Esophagus muscularis mucosa (tissue), 4 donors: Measurements from ENCODE around the gene TTC3. TPM values are rescaled to one million over a fixed set of nuclear protein-coding genes. Genes with fewer than 3 reads are reported as not detected.
A peak's percentile ranks its signal among the peaks of the same experiment; 100 is the strongest.

Source experiments
- DNase-seq: peaks from one replicate; pipeline ENCODE4 v3.0.0-alpha.2; 2017; ENCODE audit errors: extremely low spot score
- H3K27ac ChIP-seq, 4 donors: fragments of 200-600 bp; sonication (generic); replicated peaks in 1 of 4; 1 replicate in 3 of 4; 2 replicates in 1 of 4; pipeline ENCODE4 v1.5.1; 2016 to 2019; ENCODE audit warnings: mild to moderate bottlenecking in 1 of 4
- H3K27me3 ChIP-seq, 4 donors: fragments of 200-600 bp; sonication (generic); one replicate each; pipeline versions ENCODE4 v1.5.1 to v1.6.0; 2016 to 2019
- H3K36me3 ChIP-seq, 4 donors: fragments of 200-600 bp; sonication (generic); one replicate each; pipeline ENCODE4 v1.5.1; 2016 to 2019
- H3K4me1 ChIP-seq, 4 donors: fragments of 200-600 bp; sonication (generic); one replicate each; pipeline ENCODE4 v1.5.1; 2016 to 2019
- H3K4me3 ChIP-seq, 4 donors: fragments of 200-600 bp; sonication (generic); 1 replicate in 2 of 4; 2 replicates in 2 of 4; pipeline ENCODE4 v1.5.1; 2016 to 2019; ENCODE audit warnings: mild to moderate bottlenecking in 4 of 4, moderate library complexity in 1 of 4
- H3K9me3 ChIP-seq, 4 donors: fragments of 200-600 bp; sonication (generic); 1 replicate in 3 of 4; 2 replicates in 1 of 4; pipeline ENCODE4 v1.5.1; 2016 to 2019
- EP300 ChIP-seq: sonication (generic); formaldehyde crosslinking; IDR thresholded peaks from one replicate; pipeline ENCODE4 v1.6.1; 2017; ENCODE audit warnings: antibody characterized with exemption
- POLR2A ChIP-seq: fragments of 450-650 bp; IDR thresholded peaks from one replicate; pipeline ENCODE4 v1.6.1; 2017; ENCODE audit warnings: antibody characterized with exemption, moderate library complexity, mild to moderate bottlenecking, low read depth
- POLR2AphosphoS5 ChIP-seq, 2 donors: sonication (generic); formaldehyde crosslinking; IDR thresholded peaks; one replicate each; pipeline ENCODE4 v1.6.1; 2017; ENCODE audit warnings: antibody characterized with exemption in 2 of 2
- WGBS: methylation state at CpG from one replicate; pipeline ENCODE4 v1.1.5; 2018; 5-methylcytosine and 5-hydroxymethylcytosine counted together
- intact Hi-C: fragments of 100-400 bp; cut with DNase I; formaldehyde crosslinking; loops from one replicate; pipeline ENCODE4 v1.15.1; 2023
- total RNA-seq, 4 donors: library from RNA; depleted of rRNA; stranded (reverse); fragments of >200 nt; gene quantifications; one replicate each; pipeline versions ENCODE4 v1.1.0 to v1.2.1, GENCODE V29; 2016
- TF ChIP-seq, protein P1 (sequence below), 3 experiments: fragments of 200-600 bp in 2 of 3; fragments of 450-650 bp in 1 of 3; sonication (generic) in 2 of 3; IDR thresholded peaks; one replicate each; pipeline ENCODE4 v1.5.1; 2017 to 2019; ENCODE audit warnings: antibody characterized with exemption in 3 of 3, mild to moderate bottlenecking in 2 of 3, moderate library complexity in 1 of 3

The TTC3 gene
- total RNA-seq, 4 donors from 2014 or later, result 86.0 to 162 (median 104) TPM

DNA sequence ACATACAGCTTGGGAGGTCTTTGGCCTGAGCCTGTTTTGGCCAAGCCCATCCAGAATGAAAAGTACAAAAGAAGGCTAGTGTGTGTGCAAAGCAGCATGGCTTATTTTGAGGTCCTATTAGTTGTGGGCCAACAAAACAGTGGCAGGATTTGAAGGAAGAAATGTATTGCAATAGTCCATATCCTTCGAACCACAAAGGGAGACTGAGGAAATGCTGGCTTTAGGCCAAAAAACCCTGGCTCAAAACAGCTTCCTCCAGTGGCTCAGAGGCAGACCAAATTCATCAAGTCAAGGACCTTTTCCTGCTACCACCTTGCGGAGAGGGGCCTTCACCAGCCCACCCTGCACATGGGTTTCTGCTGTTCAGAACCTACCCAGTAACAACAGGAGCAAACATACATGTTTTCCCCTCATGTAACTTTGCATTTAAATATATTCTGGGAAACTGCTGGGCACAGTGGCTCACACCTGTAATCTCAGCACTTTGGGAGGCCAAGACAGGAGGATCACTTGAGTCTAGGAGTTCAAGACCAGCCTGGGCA, 150.8 kb downstream of the TTC3 start:
- no peak overlapping the region for H3K4me3 ChIP-seq
- H3K4me1 ChIP-seq, result peaks cover 7 to 14% (median 12%) of the 10 kb centered on the region in 4 donors
- H3K36me3 ChIP-seq, result peaks cover 50 to 61% (median 55%) of the 10 kb centered on the region in 4 donors
- no peaks in the 10 kb centered on the region for H3K27me3 ChIP-seq
- 92% methylated on average over 2 of the region's 2 CpGs for WGBS
- DNase-seq, result no peak
- H3K9me3 ChIP-seq, result no peaks in the 10 kb centered on the region
- intact Hi-C loops, result no loop called here
- no peak for TF ChIP-seq POLR2AphosphoS5 (IDR thresholded peaks at IDR 0.05)
- TF ChIP-seq POLR2A, result no peak
- TF ChIP-seq EP300, result no peak
- TF ChIP-seq, protein P1, sequence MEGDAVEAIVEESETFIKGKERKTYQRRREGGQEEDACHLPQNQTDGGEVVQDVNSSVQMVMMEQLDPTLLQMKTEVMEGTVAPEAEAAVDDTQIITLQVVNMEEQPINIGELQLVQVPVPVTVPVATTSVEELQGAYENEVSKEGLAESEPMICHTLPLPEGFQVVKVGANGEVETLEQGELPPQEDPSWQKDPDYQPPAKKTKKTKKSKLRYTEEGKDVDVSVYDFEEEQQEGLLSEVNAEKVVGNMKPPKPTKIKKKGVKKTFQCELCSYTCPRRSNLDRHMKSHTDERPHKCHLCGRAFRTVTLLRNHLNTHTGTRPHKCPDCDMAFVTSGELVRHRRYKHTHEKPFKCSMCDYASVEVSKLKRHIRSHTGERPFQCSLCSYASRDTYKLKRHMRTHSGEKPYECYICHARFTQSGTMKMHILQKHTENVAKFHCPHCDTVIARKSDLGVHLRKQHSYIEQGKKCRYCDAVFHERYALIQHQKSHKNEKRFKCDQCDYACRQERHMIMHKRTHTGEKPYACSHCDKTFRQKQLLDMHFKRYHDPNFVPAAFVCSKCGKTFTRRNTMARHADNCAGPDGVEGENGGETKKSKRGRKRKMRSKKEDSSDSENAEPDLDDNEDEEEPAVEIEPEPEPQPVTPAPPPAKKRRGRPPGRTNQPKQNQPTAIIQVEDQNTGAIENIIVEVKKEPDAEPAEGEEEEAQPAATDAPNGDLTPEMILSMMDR (IDR thresholded peaks at IDR 0.05), result no peak
- H3K27ac ChIP-seq, result no peak overlapping the region

DNA sequence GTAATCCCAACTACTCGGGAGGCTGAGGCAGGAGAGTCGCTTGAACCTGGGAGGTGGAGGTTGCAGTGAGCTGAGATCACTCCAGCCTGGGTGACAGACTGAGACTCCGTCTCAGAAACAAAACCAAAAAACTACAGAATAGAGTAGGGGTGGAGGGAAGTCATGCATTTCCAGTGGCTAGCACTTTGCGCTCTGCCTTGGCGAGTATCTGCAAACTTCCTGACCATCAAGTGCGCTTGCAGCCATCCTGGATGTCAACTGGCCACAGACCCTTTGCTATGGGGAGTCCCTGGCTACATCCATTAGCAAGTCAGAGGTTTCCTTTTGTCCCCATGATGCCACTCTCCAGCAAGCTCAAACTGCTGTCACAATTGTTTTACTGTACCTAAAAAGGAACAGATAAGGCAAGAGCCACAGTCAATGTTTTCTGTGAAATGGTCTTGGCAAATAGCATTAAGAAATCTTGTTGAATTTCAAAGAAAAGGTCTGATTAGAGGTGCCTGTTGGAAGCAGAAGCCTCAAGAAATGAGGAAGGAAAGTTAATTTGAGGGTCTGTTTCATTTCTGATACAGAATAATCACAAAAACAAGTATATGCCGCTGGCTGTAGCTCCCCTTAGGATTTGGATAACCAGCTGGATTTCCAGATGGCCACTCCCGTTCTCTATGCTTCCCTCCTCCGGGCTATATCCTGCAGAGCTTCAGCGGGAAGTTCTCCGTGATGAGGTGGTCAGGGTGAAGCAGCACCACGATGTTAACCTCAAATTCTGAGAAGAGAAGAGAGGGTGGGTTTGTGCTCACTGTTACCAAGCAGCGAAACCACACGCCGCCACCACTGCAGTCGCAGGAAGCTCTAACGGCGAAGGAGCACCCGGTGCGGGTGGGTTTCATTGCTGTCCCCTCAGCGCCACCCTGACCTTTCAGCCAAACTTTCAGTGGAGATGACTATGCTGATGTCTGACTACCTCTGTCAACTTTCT, 152.1 kb downstream of the TTC3 start:
- H3K36me3 ChIP-seq, result peaks cover 55 to 73% (median 68%) of the 10 kb centered on the region in 4 donors

DNA sequence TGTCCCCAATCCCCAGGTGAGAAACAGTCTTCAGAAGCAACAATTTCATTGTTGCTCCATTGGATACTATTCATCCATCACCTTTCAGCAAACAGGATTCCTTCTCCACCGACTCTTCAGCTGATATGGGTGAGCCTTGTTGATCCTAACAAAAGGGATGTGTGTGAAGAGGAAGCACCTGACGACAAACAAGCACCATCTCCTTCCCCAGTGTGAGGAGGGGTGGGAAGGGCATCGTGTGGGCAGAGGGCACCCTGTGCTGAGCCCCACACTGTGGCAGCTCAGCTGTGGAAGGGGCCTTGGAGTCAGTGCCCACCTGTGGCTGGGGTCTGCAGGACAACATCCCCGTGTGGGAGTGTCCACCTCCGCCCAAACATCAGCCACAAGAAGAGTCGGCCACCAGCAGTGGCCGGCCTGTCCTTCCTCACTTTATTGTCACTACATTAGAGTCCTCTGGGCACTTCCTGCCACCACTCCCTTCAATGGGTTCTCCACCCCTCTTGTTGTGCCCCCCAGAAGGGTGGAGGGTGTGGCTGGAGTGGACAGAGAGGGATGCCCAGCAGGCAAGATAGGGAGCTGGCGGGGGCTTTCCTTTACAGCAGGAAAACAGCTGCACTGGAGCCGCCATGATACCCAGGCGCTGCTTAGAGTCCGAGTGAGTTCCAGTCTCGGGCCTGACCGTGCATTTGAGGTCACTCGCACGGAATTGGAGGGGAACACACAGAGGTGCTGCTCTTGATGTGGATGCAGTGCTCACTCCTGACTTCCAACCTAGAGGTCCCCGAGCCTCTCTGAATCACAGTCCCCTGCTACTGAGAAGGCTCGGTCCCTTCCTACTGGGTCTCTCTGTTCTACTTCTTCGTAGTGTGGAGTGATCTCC, 153.2 kb downstream of the TTC3 start:
- H3K4me3 ChIP-seq, result no peak overlapping the region
- WGBS, result 93% methylated on average over 17 of the region's 18 CpGs
- H3K4me1 ChIP-seq, result peaks cover 0 to 3% (median 2%) of the 10 kb centered on the region in 4 donors
- intact Hi-C loops, result no loop called here
- H3K27me3 ChIP-seq, result no peaks in the 10 kb centered on the region
- TF ChIP-seq EP300, result no peak
- TF ChIP-seq POLR2AphosphoS5 (IDR thresholded peaks at IDR 0.05), result no peak
- TF ChIP-seq, protein P1 (IDR thresholded peaks at IDR 0.05), result no peak
- TF ChIP-seq POLR2A, result no peak
- H3K27ac ChIP-seq, result no peak overlapping the region
- H3K36me3 ChIP-seq, result peaks cover 55 to 85% (median 79%) of the 10 kb centered on the region in 4 donors
- DNase-seq, result no peak
- no peaks in the 10 kb centered on the region for H3K9me3 ChIP-seq

More for the DNA sequence above, 152.1 kb downstream of the TTC3 start:
- WGBS, result 95% methylated on average over 21 of the region's 21 CpGs
- Histone ChIP-seq H3K27ac (no peak overlapping the region), H3K4me3 (no peak overlapping the region), H3K9me3 (no peaks in the 10 kb centered on the region), H3K4me1 (peaks cover 2 to 9% (median 7%) of the 10 kb centered on the region in 4 donors), H3K27me3 (no peaks in the 10 kb centered on the region)
- no peak for DNase-seq
- intact Hi-C loops, result no loop called here
- TF ChIP-seq POLR2AphosphoS5 (IDR thresholded peaks at IDR 0.05), result no peak
- TF ChIP-seq, protein P1 (IDR thresholded peaks at IDR 0.05), result no peak
- TF ChIP-seq POLR2A, result no peak
- TF ChIP-seq EP300, result no peak

DNA sequence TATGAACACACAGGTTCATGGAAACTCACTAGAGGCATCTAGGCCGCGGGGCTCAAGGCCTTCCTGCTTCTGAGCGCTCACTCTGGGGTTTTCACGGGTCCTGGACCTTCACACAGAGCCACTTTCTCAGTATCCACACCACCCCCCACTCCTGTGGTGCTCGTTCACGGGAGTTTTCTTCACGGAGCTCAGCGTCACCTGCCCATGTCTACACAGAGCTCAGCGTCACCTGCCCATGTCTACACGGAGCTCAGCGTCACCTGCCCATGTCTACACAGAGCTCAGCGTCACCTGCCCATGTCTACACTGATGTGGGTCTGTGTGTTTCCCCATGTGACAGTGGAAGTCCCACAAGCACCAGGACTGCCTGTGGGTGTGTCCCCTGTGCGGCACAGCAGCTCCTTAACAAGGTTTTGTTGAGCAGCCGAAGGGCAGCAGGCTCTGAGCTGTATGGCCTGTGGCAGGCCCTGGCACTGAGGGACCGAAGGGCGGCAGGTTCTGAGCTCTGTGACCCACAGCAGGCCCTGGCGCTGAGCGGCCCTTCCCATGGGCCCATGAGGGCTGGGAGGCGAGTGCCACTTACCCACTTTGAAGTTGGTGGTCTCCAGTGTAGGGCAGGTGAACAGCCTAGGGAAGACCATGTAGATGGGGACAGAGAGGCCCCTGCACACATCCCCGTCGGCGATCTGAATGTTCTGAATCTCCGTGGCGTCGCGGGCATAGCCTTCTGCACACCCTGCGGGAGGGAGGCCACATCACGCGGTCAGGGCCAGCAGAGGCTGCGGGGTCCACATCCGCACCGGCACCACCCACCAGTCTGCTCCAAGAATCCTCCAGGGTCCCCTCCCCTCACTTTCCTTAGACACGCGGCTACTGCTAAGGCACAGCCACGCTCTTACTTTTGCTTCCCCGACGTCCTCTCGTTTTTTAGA, 154.3 kb downstream of the TTC3 start:
- H3K4me3 ChIP-seq, result no peak overlapping the region
- intact Hi-C loops, result no loop called here
- H3K9me3 ChIP-seq, result no peaks in the 10 kb centered on the region
- H3K27ac ChIP-seq, result no peak overlapping the region
- no peak for TF ChIP-seq POLR2AphosphoS5 (IDR thresholded peaks at IDR 0.05)
- 96% methylated on average over 37 of the region's 38 CpGs for WGBS
- H3K4me1 ChIP-seq, result no peaks in the 10 kb centered on the region
- no peaks in the 10 kb centered on the region for H3K27me3 ChIP-seq
- peaks cover 65 to 95% (median 90%) of the 10 kb centered on the region in 4 donors for H3K36me3 ChIP-seq
- peak; percentile 17 for DNase-seq
